Endodermal cell (in vitro differentiated cells): ENCODE measurements around the gene SDK1. TPM values are rescaled to one million over a fixed set of nuclear protein-coding genes. Genes with fewer than 3 reads are reported as not detected.

Source experiments
- DNase-seq: peaks from one replicate; pipeline ENCODE4 v3.0.0-alpha.2; 2017
- H3K27ac ChIP-seq: 2 replicates; pipeline ENCODE4 v1.5.1; 2013; ENCODE audit warnings: mild to moderate bottlenecking, low read depth, low read length, moderate library complexity
- H3K27me3 ChIP-seq: 2 replicates; pipeline ENCODE4 v1.6.1; 2013; ENCODE audit warnings: mild to moderate bottlenecking, low read length, moderate library complexity; ENCODE audit not compliant: insufficient read depth, control insufficient read depth, poor library complexity, severe bottlenecking
- H3K36me3 ChIP-seq: 2 replicates; pipeline ENCODE4 v1.7.0; 2013; ENCODE audit warnings: mild to moderate bottlenecking, low read length, moderate library complexity; ENCODE audit not compliant: control insufficient read depth, insufficient read depth
- H3K4me1 ChIP-seq: one replicate; pipeline ENCODE4 v1.7.0; 2013; ENCODE audit warnings: low read length; ENCODE audit not compliant: control insufficient read depth, insufficient read depth
- H3K4me3 ChIP-seq: 2 replicates; pipeline ENCODE4 v1.5.1; 2013; ENCODE audit warnings: mild to moderate bottlenecking, low read length, moderate library complexity
- H3K9ac ChIP-seq: 2 replicates; pipeline ENCODE4 v1.6.1; 2013; ENCODE audit warnings: mild to moderate bottlenecking, low read length, moderate library complexity; ENCODE audit not compliant: poor library complexity, severe bottlenecking; ENCODE audit errors: extremely low read depth
- H3K9me3 ChIP-seq: 2 replicates; pipeline ENCODE4 v1.6.1; 2013; ENCODE audit warnings: mild to moderate bottlenecking, low read length, moderate library complexity; ENCODE audit not compliant: control insufficient read depth
- H3K27ac Mint-ChIP-seq: 2 replicates; pipeline ENCODE4 v1.8.0; 2020; ENCODE audit warnings: mixed read lengths
- H3K27me3 Mint-ChIP-seq: 2 replicates; pipeline ENCODE4 v1.8.0; 2021; ENCODE audit warnings: mild to moderate bottlenecking, mixed read lengths; ENCODE audit not compliant: insufficient read depth
- H3K36me3 Mint-ChIP-seq: 2 replicates; pipeline ENCODE4 v1.8.0; 2020; ENCODE audit warnings: low read depth, mixed read lengths
- H3K4me1 Mint-ChIP-seq: 2 replicates; pipeline ENCODE4 v1.8.0; 2020; ENCODE audit warnings: mixed read lengths
- H3K4me3 Mint-ChIP-seq: 2 replicates; pipeline ENCODE4 v1.8.0; 2020; ENCODE audit warnings: mild to moderate bottlenecking, moderate library complexity, mixed read lengths
- H3K9me3 Mint-ChIP-seq: 2 replicates; pipeline ENCODE4 v1.8.0; 2020; ENCODE audit warnings: mild to moderate bottlenecking, mixed read lengths
- WGBS, 2 experiments: methylation state at CpG; one replicate each; pipeline versions ENCODE4 v1.1.5 to v1.1.7; 2013; ENCODE audit warnings: missing lambda C conversion rate in 2 of 2, mixed read lengths in 1 of 2; ENCODE audit not compliant: insufficient coverage in 1 of 2, insufficient read length in 1 of 2; 5-methylcytosine and 5-hydroxymethylcytosine counted together
- total RNA-seq, 2 donors: library from RNA; stranded (reverse); fragmentation: NEBNext Ultra II Directional in 1 of 2; extraction: Animal tissue kit (Norgen Biotek cat#: 25700) in 1 of 2; gene quantifications; 2 replicates in 1 of 2; 3 replicates in 1 of 2; pipeline ENCODE4 v1.2.1, GENCODE V29; 2021
- TF ChIP-seq, protein P1 (sequence below): fragments of 200-600 bp; sonication (generic); conservative IDR thresholded peaks from 2 replicates; pipeline ENCODE4 v1.5.0; 2021; ENCODE audit warnings: antibody characterized with exemption, mild to moderate bottlenecking

The SDK1 gene
- total RNA-seq, 2 donors from 2014 or later = 22.7 to 23.1 TPM

DNA sequence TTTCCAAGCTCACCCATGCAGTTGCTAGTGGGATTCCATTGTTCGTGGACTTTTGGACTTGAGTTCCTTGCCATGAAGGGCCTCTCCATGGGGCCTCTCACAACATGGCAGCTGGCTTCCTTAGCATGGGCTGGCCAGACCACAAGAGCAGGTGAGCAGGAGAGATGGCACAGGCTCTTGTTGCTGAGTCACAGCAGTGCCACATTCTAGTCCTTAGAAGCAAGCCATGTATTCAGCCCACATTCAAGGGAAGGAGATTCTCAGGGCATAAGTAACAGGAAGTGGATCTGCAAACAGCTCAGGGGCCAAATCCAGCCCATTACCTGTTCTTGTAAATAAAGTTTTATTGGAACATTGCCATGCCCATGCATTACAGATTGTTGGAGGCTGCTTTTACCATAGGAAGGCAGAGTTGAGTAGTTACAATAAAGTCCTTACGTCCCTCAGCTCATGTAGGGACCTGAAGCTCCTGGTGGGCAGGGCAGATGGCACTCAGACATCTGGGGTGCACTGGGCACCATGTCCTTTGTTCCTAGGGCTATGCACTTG is 899.6 kb downstream of the SDK1 start:
- H3K27me3 Mint-ChIP-seq = peaks cover 3% of the 10 kb centered on the region

DNA sequence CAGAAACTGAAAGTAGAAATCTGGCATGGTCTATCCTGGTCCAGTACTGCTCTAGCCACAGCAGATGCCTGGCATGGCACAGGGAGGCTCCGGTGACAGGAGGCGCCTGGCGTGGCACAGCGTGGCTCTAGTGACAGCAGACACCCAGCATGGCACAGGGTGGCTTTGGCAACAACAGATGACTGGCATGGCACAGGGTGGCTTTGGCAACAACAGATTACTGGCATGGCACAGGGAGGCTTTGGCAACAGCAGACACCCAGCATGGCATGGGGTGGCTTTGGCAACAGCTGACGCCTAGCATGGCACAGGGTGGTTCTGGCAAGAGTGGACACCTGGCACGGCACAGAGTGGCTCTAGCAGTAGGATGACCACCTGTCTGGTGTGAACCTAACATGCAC is 900.5 kb downstream of the SDK1 start:
- H3K9me3 ChIP-seq = no peaks in the 10 kb centered on the region
- peaks cover 2% of the 10 kb centered on the region for H3K36me3 Mint-ChIP-seq
- WGBS, 2 experiments = 86 to 87% methylated on average over 5 to 6 of the region's 6 CpGs
- H3K27ac ChIP-seq = no peak overlapping the region
- H3K9me3 Mint-ChIP-seq = no peaks in the 10 kb centered on the region
- no peak overlapping the region for H3K4me3 ChIP-seq
- TF ChIP-seq, protein P1, sequence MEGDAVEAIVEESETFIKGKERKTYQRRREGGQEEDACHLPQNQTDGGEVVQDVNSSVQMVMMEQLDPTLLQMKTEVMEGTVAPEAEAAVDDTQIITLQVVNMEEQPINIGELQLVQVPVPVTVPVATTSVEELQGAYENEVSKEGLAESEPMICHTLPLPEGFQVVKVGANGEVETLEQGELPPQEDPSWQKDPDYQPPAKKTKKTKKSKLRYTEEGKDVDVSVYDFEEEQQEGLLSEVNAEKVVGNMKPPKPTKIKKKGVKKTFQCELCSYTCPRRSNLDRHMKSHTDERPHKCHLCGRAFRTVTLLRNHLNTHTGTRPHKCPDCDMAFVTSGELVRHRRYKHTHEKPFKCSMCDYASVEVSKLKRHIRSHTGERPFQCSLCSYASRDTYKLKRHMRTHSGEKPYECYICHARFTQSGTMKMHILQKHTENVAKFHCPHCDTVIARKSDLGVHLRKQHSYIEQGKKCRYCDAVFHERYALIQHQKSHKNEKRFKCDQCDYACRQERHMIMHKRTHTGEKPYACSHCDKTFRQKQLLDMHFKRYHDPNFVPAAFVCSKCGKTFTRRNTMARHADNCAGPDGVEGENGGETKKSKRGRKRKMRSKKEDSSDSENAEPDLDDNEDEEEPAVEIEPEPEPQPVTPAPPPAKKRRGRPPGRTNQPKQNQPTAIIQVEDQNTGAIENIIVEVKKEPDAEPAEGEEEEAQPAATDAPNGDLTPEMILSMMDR = no peak
- H3K4me3 Mint-ChIP-seq = no peak overlapping the region
- H3K27me3 ChIP-seq = no peaks in the 10 kb centered on the region
- H3K4me1 ChIP-seq = no peaks in the 10 kb centered on the region
- H3K36me3 ChIP-seq = no peaks in the 10 kb centered on the region
- DNase-seq = no peak
- no peak overlapping the region for H3K27ac Mint-ChIP-seq
- H3K9ac ChIP-seq = no peak overlapping the region
- peaks cover 21% of the 10 kb centered on the region for H3K4me1 Mint-ChIP-seq
- peaks cover 3% of the 10 kb centered on the region for H3K27me3 Mint-ChIP-seq

More for the DNA sequence above, 899.6 kb downstream of the SDK1 start:
- H3K27ac ChIP-seq = no peak overlapping the region
- TF ChIP-seq, protein P1 = no peak
- H3K9ac ChIP-seq = no peak overlapping the region
- no peaks in the 10 kb centered on the region for H3K9me3 ChIP-seq
- H3K27me3 ChIP-seq = no peaks in the 10 kb centered on the region
- no peak for DNase-seq
- no peaks in the 10 kb centered on the region for H3K9me3 Mint-ChIP-seq
- no peak overlapping the region for H3K4me3 ChIP-seq
- 90 to 100% methylated on average over 1 to 2 of the region's 2 CpGs for WGBS, 2 experiments
- no peak overlapping the region for H3K4me3 Mint-ChIP-seq
- H3K27ac Mint-ChIP-seq = no peak overlapping the region
- no peaks in the 10 kb centered on the region for H3K36me3 ChIP-seq
- H3K4me1 ChIP-seq = no peaks in the 10 kb centered on the region
- peaks cover 21% of the 10 kb centered on the region for H3K4me1 Mint-ChIP-seq
- H3K36me3 Mint-ChIP-seq = peaks cover 2% of the 10 kb centered on the region

DNA sequence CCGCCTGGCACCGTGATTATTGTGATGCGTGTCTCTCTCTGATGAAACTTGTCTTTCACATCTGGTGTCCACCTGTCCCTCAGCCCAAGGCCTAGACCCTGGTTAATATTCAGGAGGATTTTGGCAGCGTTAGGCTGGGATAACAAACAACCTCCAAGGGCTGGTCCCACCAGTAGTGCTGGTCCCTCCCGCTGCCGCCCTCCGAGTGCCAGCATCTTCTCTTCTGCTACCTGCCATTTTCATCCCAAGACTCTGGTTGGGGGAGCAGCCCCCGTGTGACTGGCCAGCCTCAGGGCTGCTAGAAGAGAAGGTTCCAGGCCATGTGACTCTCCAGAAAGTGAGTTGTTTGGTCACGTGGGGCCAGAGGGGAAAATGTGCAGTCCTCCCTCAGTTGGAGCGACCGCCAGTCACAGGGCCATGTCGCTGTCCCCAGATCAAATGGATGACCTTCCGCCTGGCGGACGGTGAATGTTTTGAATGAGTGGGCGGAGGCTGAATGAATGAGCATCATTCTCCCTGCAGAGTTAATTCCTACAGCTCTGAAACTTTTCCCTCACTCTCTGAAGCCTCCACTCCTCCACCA is 901.2 kb downstream of the SDK1 start:
- H3K4me1 Mint-ChIP-seq = peaks cover 21% of the 10 kb centered on the region
- Histone ChIP-seq H3K4me1 (no peaks in the 10 kb centered on the region), H3K27ac (no peak overlapping the region), H3K9me3 (no peaks in the 10 kb centered on the region), H3K4me3 (no peak overlapping the region), H3K36me3 (no peaks in the 10 kb centered on the region), H3K27me3 (no peaks in the 10 kb centered on the region), H3K9ac (no peak overlapping the region)
- H3K27ac Mint-ChIP-seq = no peak overlapping the region
- H3K36me3 Mint-ChIP-seq = peaks cover 2% of the 10 kb centered on the region
- H3K9me3 Mint-ChIP-seq = no peaks in the 10 kb centered on the region
- TF ChIP-seq, protein P1 = no peak
- H3K4me3 Mint-ChIP-seq = no peak overlapping the region
- no peak for DNase-seq
- WGBS, 2 experiments = 92 to 95% methylated on average over 13 to 16 of the region's 16 CpGs
- H3K27me3 Mint-ChIP-seq = peaks cover 3% of the 10 kb centered on the region
